ENCODE data around the gene CFHR1.

DNA sequence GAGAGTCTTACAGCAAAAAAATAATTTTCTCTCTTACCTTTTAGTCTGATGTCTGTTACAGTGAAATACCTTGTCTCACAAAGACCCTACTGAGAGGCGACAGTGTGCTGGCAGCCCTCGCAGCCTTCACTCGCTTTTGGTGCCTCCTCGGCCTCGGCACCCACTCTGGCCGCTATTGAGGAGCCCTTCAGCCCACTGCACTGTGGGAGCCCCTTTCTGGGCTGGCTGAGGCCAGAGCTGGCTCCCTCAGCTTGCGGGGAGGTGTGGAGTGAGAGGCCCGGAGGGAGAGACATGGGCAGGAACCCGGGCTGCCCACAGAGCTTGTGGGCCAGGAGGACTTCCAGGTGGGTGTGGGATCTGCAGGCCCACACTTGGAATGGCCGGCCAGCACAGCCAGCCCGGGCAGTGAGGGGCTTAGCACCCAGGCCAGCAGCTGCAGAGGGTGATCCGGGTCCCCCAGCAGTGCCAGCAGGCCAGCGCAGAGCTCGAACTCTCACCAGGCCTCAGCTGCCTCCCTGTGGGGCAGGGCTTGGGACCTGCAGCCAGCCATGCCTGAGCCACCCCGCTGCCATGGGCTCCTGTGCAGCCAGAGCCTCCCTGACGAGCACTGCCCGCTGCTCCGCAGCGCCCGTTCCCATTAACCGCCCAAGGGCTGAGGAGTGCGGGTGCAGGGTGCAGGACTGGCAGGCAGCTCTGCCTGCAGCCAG is 10.8 kb upstream of the CFHR1 start:
- TF ChIP-seq, protein P1, sequence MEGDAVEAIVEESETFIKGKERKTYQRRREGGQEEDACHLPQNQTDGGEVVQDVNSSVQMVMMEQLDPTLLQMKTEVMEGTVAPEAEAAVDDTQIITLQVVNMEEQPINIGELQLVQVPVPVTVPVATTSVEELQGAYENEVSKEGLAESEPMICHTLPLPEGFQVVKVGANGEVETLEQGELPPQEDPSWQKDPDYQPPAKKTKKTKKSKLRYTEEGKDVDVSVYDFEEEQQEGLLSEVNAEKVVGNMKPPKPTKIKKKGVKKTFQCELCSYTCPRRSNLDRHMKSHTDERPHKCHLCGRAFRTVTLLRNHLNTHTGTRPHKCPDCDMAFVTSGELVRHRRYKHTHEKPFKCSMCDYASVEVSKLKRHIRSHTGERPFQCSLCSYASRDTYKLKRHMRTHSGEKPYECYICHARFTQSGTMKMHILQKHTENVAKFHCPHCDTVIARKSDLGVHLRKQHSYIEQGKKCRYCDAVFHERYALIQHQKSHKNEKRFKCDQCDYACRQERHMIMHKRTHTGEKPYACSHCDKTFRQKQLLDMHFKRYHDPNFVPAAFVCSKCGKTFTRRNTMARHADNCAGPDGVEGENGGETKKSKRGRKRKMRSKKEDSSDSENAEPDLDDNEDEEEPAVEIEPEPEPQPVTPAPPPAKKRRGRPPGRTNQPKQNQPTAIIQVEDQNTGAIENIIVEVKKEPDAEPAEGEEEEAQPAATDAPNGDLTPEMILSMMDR (IDR thresholded peaks at IDR 0.05), result no peak
- TF ChIP-seq POLR2A (IDR thresholded peaks at IDR 0.05), result no peak

Measured in ovary (tissue), 3 donors.